Medulla oblongata (tissue), 1 donor: ENCODE results near the gene SLC25A26.

ENCODE experiments used
- DNase-seq: peaks from one replicate; pipeline ENCODE4 v3.0.0-alpha.2; 2015; ENCODE audit errors: extremely low spot score

Gene SLC25A26

DNA sequence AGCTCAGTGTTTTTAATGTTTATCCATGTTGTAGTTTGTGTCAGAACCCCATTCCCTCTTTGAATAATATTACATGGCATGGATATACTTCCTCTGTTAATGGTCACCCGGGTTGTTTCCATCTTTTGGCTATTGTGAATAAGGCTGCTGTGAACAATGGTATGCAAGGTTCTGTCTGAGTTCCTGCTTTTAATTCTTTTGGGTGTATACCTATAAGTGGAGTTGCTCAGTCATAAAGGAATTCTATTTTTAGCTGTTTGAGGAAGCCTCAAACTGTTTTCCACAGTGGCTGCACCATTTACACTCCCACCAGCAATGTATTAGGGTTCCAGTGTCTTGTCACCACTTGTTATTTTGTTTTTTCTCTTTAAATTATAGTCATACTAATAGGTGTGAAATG lies 99.6 kb downstream of the SLC25A26 start:
- DNase-seq, result no peak

DNA sequence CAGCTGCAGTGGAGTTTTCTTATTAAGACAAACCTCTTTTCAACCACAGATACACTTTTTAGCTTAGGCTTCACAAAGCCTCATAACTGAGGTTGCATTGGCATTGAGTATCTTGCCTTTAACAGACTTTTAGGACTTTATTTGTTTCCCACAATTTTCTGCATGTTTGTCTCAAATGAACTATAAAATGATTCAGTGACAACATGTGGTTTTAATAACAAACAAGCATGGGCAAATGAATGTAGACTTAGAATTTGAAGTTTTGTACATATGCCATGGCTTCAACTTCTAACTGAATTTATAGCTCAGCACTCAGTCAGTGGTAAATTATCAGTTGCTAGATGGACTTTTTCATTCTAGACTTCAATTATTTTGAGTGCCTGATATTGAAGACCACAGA lies 101.6 kb downstream of the SLC25A26 start:
- no peak for DNase-seq

DNA sequence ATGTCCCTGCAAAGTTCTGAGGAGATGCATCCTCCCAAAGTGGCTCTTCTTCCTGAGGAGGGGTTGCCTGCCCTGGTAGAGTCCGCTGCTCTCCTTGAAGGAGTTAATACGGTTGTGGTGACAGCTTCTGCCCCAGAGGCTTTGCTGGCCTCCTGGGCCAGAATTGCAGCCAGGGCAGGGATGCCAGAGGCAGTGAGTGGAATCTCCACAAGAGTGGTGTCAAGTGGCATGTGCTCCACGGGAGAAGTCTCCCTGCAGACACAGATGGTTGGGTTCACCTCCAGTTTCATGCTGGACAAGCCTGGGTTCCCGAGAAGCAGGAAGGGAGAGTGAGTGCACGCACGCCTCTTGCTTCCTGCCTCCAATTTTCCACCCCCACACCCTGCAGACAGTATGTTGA lies 105.5 kb downstream of the SLC25A26 start:
- DNase-seq, result no peak

DNA sequence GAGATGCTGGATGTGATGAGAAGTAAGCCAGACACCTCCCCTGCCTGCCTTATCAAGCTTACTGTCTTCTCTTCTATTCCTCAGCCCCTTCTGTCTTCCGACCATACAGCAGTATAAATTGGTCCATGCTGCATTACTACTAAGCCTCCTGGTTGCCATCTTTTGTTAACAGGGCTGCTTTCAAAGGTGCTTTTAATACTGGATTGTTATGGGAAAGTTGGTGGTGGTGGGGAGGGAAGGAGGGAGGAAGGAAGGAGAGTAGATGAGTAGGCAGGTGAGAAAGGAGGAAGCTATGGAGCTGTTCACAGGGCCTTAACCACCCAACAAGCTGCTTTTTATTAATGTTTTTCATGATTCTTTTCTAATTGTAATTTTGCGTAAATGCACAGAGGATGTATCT lies 114.9 kb downstream of the SLC25A26 start:
- no peak for DNase-seq

DNA sequence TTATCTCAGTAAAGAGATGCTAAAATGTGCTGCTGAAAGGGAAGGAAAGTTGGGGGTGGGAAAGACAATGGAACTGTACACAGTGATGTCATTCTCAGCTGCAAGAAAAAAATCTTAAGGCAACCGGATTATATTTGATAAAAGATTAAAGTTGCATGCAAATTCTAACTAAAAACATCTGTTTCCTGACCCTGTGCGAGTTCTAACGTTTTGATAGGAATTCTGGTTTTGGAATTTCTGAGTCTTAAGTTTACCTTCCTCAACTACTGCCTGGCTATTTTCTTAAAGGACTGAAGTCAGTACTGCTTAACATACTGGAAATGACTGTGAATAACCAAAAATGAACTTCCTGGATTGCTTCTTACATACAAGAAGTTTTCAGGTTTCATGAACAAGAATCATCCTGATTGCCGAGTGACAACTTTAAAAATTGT lies 115.5 kb downstream of the SLC25A26 start:
- peak; percentile 25 for DNase-seq

DNA sequence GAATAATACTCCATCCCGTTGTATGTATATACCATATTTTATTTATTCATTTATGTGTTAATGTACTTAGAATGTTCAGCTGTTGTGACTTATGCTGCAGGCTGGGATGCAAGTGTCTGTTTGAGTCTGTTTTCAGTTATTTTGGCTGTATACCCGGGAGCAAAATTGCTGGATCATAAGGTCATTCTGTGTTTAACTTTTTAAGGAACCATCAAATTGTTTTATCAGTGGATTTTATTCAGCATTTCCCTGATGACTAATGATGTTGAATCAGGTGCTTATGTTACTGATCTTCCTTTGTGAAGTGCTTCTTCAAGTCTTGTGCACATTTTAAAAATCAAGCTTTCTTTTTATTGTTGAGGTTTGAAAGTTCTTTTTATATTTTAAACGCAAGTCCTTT lies 118.1 kb downstream of the SLC25A26 start:
- no peak for DNase-seq

DNA sequence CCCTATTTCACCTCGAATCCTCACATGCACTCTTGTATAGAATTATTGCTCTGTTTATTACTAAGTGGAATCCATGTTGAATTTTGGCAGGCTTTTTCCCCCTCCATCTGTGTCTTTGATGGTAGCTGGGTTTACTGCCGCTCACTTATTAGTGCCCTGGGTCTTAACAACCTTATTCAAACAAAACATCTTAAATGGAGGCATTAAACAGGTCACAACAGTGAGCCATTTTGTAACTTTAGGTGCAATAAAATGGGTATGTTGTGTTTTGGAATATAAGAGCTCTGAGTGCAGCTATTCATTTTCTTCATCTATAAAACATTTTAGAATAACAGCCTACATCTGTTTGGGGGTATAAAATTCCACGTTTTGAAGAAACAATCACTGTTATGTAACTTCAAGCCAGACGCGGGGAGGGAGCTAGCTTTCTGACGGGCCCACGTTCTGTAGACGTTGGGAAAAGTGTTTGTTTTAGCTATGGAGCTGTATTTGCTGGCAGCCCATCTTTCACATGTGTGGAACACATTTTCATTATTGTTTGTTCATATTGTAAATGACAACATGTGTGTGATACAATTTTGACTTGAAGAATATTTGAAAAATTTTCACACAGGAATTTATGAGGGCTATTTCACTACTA lies 122.0 kb downstream of the SLC25A26 start:
- DNase-seq, result no peak

DNA sequence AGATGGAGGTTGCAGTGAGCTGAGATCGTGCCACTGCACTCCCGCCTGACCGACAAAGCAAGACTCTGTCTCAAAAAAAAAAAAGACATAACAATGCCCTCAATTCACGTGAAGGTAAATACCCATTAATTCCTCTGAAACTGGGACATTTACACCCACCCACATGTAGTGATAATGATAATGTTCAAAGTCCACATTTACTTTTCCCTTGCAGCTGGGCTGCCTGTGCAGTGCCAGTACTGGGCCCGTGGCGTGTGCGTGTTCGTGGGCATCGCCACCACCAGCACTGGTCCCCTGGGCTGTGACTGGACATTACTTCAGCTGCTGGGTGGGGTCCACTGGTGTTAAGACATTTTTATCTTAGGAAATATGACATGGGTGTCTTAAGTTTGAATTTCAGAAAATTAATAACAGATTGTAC lies 123.6 kb downstream of the SLC25A26 start:
- DNase-seq, result no peak

DNA sequence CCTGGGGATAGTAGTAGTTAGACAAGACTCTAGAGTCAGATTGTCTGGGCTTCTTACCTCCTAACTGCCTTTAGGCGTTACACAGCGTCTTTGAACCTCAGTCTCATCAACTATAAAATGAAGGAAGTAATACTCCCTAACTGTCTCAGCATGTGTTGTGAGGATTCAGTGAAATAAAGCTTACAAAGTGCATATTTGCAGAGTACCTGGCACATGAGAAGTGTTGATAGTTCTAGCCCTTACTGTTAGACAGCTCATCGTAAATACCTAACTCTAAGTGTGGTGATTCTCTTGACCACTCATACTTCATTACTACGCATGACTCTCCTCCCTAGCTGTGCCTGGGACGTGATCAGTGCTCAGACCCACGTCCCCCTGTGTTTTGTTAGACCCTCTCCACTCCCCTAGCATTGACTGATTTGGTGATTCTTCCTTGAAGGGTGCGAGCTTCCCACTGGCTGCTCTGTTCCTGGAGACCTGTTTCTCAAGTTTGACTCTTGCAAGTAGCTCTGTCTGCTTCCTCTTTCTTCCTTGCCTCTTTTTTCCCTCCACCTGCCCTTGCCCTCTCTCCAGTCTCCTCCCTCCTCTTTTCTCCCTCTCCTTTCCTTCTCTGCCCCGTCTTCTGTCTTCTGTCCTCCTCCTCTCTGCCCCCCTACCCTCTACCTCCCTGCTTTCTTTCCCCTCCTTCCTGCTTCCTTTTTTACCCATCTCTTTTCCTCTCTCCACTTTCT lies 124.2 kb downstream of the SLC25A26 start:
- no peak for DNase-seq

DNA sequence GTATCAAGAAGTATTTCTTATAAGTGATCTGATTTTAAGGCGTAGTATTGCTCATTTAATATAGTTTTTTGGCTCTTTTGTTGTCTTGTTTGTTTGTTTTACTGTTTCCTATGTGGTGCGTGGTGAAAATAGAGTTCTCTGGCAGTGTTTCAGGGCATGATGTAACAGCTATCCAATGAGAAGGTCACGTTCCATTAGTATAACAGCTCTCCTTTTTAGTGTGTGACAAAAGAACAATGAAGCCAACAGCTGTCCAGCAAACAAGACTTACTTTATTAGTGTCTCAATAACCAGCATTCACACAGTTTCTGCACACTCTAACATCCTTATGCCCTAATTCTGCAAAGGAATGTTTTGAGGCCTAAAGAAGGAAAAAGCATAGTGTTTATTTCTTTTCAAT lies 127.9 kb downstream of the SLC25A26 start:
- DNase-seq, result peak; percentile 91

DNA sequence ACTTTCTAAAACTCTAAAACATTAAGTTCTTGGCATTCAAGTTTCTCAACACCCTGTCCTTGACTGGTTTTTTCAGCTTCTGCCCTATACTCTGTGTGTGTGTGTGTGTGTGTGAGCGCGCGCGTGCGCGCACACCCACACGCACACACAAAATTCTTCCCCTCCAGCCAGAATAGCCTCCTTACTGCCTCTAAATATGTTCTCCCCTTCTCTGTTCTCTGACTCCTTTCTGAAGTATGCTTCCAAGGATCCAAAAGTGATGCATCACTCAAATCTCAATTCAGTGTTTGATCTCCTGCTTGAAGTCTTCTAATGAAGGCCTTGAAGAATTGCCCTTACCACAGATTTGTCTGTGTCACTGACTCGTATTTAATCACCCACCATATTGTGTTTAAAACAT lies 129.8 kb downstream of the SLC25A26 start:
- DNase-seq, result no peak

DNA sequence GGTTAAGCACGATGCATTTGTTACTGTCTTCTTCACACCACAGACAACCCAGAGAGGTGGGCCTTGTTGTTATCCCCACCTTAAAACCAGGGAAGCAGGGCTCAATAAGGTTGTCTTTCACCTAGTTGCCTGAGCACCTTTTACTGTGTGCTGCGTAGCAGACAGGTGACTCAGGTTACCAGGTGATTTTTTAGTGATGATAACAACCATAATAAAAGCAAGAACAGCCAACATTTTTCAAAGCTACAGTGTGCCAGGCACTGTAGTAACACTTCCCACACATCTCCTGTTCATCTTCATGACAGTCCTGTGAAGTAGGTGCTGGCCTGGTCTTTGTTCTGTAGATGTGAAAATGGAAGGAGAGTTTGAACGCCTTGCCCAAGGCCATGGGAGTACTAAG lies 132.2 kb downstream of the SLC25A26 start:
- no peak for DNase-seq

DNA sequence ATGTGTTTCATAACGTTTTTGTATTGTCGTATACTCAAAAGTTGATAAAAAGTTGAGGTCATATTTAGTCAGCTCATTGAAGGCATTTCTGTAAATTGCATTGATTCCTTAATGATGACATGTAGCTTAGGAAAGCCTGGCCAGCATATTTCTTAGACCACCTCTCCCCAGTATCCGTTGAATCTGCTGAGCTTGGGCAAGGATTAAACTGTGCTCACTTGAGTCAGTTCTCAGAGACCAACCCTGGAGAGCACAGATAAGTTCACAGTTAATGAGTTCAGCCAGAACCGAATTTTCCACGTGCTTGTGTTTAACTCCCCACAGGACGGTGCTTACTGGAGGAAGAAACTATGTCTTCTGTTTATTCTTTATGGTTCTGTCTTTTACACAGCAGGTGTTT lies 132.7 kb downstream of the SLC25A26 start:
- no peak for DNase-seq

DNA sequence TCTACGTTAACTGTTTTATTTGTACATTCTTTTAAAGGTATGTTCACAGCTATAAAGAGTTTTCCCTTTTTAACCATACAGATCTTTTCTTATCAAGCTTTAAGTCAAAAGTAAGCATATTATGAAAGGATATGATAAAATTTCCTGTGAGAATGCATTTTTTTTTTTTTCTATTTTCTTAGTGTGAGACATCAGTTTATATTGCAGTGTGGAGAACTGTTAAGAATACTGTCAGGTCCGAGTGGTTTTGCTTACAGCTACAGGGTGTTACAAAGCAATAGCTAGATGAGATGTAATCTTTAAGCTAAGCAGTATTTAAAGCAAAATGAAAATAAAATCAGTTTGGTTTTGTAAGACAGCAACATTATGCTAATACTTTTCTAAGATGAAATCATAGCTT lies 133.2 kb downstream of the SLC25A26 start:
- no peak for DNase-seq

DNA sequence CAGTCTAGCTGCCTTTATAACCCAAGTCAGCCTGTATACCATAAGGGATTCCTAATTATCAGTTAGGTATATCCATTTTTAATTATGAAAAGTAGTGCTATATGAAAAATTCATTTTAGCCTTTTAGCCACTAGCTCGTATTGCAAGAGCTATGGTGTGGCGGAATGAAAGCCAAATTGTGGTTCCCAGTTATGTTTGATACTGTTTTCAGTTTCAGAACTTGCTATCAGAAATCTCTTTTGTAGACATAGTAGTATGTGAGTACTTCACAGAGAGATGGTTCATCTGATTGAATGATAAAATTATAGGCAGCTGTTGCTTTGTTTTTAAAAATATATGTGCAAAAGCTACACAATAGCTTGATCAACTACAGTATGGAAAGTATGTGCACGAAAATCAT lies 134.6 kb downstream of the SLC25A26 start:
- no peak for DNase-seq

DNA sequence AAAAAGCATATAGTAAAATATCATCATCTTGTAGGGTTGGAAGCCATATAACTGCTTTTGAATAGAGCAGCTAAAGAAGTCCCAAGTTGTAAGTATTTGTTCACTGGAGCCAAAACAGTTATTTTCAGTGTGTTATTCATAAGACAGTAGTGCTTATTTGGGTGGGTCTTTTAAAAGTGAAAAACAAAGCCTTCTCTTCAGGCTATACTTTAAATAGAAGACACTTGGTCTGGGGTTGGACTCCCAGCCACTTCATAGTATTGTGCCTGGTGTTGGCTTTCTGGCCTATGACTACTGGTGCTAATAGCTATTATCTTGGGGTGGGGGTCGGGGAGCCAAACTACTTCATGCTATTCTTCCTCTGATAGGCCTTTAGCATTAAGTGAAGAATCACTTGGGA lies 135.2 kb downstream of the SLC25A26 start:
- DNase-seq, result no peak

DNA sequence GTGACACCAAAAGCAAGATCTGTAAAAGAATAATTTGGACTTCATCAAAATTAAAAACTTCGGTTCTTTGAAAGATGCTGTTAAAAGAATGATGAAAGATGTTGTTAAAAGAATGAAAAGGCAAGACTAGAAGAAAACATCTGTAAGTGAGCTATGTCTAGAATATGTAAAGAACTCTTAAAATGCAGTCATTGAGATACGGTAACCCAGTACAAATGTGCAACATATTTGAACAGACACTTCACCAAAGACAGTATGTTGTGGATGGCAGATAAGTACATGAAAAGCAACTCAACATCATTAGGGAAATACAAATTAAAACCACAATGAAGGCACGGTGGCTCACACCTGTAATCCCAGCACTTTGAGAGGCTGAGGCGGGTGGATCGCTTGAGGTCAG lies 140.6 kb downstream of the SLC25A26 start:
- DNase-seq, result no peak

DNA sequence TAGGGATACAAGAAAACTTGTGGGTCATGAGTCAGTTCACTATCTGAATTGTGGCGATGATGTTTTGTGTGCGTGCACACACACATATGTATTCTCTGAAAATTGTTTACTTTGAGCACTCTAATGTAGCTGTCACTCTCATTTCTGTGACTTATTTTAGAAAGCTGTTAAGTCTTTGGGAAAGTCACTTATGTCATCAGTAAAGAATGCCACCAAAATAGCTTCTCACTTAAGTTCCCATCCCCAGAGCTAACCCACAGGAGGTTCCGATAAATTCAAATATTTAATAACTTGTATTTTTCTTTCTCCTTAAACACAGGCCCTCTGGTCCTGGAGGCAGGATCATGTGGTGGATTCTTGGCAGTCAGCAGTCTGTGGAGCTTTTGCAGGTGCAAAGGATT lies 141.7 kb downstream of the SLC25A26 start:
- DNase-seq, result no peak

DNA sequence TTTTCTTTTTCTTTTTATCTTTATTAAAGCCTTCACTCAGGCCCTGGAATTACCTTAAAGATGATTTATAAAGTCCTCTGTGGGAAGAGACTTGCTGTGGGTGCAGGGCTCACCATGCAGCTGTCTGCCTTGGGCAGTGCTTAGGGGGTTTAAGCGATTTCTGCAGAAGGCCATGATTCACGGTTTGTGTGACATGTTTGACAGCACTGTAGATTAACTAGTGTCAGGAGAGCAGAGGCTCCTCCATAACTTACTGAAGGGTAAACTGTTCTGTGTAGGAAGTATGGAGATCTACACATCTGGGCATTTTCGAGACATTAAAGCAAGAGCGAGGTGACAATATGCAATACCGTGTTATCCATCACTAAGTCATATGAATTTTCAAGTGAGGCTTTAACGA lies 142.3 kb downstream of the SLC25A26 start:
- no peak for DNase-seq

DNA sequence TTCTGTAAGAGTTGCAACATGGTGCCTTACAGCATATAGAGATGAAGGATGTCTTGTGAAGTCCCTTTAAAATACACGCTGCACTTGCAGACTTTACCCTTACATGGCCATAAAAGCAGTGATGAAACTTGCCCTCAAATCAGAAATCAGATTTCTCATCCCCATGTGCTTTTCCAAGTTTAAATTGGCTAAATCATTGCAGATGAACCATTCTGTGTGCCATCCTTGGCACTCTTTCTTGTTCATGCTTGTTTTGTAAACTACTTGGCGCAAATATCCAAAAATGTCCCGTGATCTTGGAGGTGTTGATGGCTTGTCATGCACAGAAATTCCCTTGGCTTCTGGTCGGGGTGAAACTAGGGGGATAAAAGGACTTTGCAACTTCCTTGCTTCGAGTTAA lies 144.3 kb downstream of the SLC25A26 start:
- DNase-seq, result no peak

DNA sequence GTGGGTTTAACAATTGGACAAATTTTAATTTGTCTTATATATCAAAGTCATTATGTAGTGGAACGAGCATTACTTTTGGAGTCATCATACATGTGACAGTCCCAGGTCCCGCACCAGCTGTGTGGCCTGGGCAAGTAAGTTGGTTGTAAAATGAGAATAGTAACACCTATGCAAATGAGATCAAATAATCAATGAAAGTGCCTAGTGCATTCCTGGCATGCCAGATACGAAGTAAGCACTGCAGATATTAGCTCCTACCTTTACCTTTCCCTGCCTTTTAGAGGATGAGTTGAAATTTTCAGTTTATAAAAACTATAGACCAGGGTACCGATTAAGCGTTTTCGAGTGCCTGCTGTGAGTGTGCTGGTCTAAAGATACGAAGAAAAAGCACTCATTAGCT lies 145.9 kb downstream of the SLC25A26 start:
- no peak for DNase-seq

DNA sequence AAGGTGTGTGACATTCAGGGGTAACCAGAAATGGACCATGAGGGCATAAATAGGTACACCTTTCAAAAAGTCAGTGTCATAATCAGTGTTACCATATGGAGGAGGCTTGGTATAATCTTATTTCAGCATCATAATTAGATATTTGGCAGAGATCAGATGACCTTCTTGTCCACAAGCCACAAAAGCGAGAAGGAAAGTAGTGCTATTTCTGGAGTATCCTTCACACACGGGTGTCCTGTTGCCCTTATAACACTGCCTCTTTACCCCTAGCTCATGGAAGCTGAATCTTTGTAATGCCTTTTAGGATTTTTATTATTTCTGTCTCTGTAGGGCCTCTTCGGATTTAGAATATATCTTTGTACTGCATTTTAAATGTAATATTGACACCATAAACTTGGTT lies 147.2 kb downstream of the SLC25A26 start:
- no peak for DNase-seq

DNA sequence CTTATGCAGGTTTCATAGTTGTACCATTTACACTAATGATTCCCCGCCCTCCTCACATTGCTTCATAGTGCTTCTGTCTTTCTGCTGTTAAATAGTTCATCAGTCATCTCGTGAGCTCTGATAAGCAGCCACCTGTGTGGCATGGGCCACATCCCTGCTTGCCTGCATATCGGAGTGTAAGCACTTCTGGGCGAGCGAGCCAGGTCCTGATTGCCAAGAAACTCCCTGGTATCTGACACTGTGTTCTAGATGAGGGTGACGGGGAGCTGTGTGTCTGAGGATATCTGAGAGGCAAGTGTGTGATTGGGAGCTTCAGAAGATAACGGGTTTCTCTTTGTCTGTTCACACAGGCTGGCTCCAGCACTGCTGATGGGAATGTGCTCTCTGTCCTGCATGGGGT lies 149.4 kb downstream of the SLC25A26 start:
- no peak for DNase-seq

DNA sequence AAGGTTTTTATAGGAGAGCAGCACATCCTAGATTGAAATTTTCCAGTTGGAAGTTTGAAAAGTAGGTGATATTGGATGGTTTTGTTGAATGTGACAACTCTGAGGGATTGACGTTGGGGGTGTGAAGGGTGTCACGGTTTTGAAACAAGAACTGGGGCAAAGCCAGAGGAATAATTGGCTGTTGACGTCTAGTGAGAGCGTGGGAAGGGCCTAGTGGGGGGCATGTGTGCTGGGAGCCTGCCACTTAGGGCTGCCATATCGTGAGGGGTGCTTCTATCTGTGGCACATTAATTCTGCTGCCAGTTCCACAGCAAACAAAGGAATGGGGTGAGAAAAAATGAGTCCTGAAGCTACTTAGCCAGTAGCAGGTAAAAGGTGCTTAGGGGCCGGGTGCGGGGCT lies 150.6 kb downstream of the SLC25A26 start:
- DNase-seq, result no peak
